HepG2 (cell line): ENCODE measurements around the gene ASTN2. TPM values are rescaled to one million over a fixed set of nuclear protein-coding genes. Genes with fewer than 3 reads are reported as not detected.

Source experiments
- AHR ChIP-seq: IDR thresholded peaks from 2 replicates; pipeline ENCODE4 v1.6.1; 2018; ENCODE audit warnings: missing genetic modification reagents, missing compliant biosample characterization
- CENPT ChIP-seq: sonication (generic); formaldehyde crosslinking; IDR thresholded peaks from 2 replicates; pipeline ENCODE4 v1.8.0; 2022; ENCODE audit warnings: low read depth, mild to moderate bottlenecking, moderate library complexity, missing genetic modification reagents
- DPF2 ChIP-seq: sonication (generic); formaldehyde crosslinking; IDR thresholded peaks from 2 replicates; pipeline ENCODE4 v1.4.0; 2020; ENCODE audit warnings: mild to moderate bottlenecking, low read depth, missing genetic modification reagents, borderline replicate concordance
- ETS1 ChIP-seq: sonication (generic); formaldehyde crosslinking; IDR thresholded peaks from 2 replicates; pipeline ENCODE4 v1.4.0; 2020; ENCODE audit warnings: missing genetic modification reagents
- FOXA1 ChIP-seq, 2 experiments: fragments of 450-650 bp in 1 of 2; sonication (generic) in 1 of 2; formaldehyde crosslinking in 1 of 2; IDR thresholded peaks; 2 replicates each; pipeline versions ENCODE4 v1.4.0 to v1.6.1; 2016 to 2020; ENCODE audit warnings: missing genetic modification reagents in 1 of 2
- GATAD2A ChIP-seq: IDR thresholded peaks from 2 replicates; pipeline ENCODE4 v1.6.1; 2016
- HDAC2 ChIP-seq: sonication (generic); formaldehyde crosslinking; IDR thresholded peaks from 2 replicates; pipeline ENCODE4 v1.4.0; 2020; ENCODE audit warnings: missing genetic modification reagents
- JDP2 ChIP-seq: sonication (generic); formaldehyde crosslinking; IDR thresholded peaks from 2 replicates; pipeline ENCODE4 v1.8.1; 2022; ENCODE audit warnings: missing genetic modification reagents, borderline replicate concordance
- KLF9 ChIP-seq: IDR thresholded peaks from 2 replicates; pipeline ENCODE4 v1.6.1; 2016; ENCODE audit warnings: low read depth
- LCORL ChIP-seq, 2 experiments: fragments of 450-650 bp in 1 of 2; sonication (generic) in 1 of 2; formaldehyde crosslinking in 1 of 2; IDR thresholded peaks; 2 replicates each; pipeline versions ENCODE4 v1.5.0 to v1.6.1; 2017 to 2020; ENCODE audit warnings: antibody characterized with exemption in 1 of 2, missing genetic modification reagents in 1 of 2
- PHF5A ChIP-seq: IDR thresholded peaks from one replicate; pipeline ENCODE4 v1.6.1; 2018; ENCODE audit warnings: low read depth, missing genetic modification reagents; ENCODE audit not compliant: unreplicated experiment
- SAP130 ChIP-seq: IDR thresholded peaks from 2 replicates; pipeline ENCODE4 v1.6.1; 2016; ENCODE audit warnings: low read depth
- THRA ChIP-seq: sonication (generic); formaldehyde crosslinking; IDR thresholded peaks from 2 replicates; pipeline ENCODE4 v1.4.0; 2020; ENCODE audit warnings: missing genetic modification reagents, borderline replicate concordance
- ZBTB39 ChIP-seq: sonication (generic); formaldehyde crosslinking; IDR thresholded peaks from 2 replicates; pipeline ENCODE4 v1.5.0; 2020; ENCODE audit warnings: missing genetic modification reagents
- ZNF101 ChIP-seq: sonication (generic); formaldehyde crosslinking; IDR thresholded peaks from 2 replicates; pipeline ENCODE4 v1.4.0; 2020; ENCODE audit warnings: mild to moderate bottlenecking, low read depth, missing genetic modification reagents, borderline replicate concordance
- ZNF331 ChIP-seq: sonication (generic); formaldehyde crosslinking; IDR thresholded peaks from 2 replicates; pipeline ENCODE4 v1.4.0; 2020; ENCODE audit warnings: missing genetic modification reagents
- ZNF513 ChIP-seq: sonication (generic); formaldehyde crosslinking; conservative IDR thresholded peaks from 2 replicates; pipeline ENCODE4 v1.5.0; 2020; ENCODE audit warnings: missing genetic modification reagents
- polyA plus RNA-seq, 8 experiments: library from polyadenylated mRNA; depleted of rRNA in 3 of 8; stranded (reverse) in 7 of 8; unstranded in 1 of 8; fragments of >200 nt; fragmentation: Illumina TruSeq in 4 of 8; extraction: Trizol in 4 of 8; gene quantifications; 2 replicates each; pipeline versions ENCODE4 v1.2.1 to v1.2.3, GENCODE V29; 2011 to 2016; ENCODE audit warnings: low read depth in 4 of 8, missing spikeins in 1 of 8, mixed read lengths in 1 of 8; ENCODE audit not compliant: insufficient read depth in 1 of 8
- total RNA-seq, 5 experiments: library from RNA; depleted of rRNA; stranded (reverse); fragments of >200 nt; fragmentation: Illumina TruSeq; extraction: Trizol; gene quantifications; 2 replicates each; pipeline ENCODE4 v1.2.3, GENCODE V29; 2016; ENCODE audit warnings: low read depth in 1 of 5
- TF ChIP-seq, protein P1 (sequence below): IDR thresholded peaks from 2 replicates; pipeline ENCODE4 v1.6.1; 2016; ENCODE audit warnings: low read depth
- TF ChIP-seq, protein P2 (sequence below): sonication (generic); formaldehyde crosslinking; IDR thresholded peaks from 2 replicates; pipeline ENCODE4 v1.5.0; 2020; ENCODE audit warnings: missing genetic modification reagents, mild to moderate bottlenecking, borderline replicate concordance

ASTN2 gene
- total and polyA plus RNA-seq, 2 of the 13 experiments (the other 11 are each of a cell fraction or from before 2014, with no cell fraction given) = 5.2 to 13.5 TPM

DNA sequence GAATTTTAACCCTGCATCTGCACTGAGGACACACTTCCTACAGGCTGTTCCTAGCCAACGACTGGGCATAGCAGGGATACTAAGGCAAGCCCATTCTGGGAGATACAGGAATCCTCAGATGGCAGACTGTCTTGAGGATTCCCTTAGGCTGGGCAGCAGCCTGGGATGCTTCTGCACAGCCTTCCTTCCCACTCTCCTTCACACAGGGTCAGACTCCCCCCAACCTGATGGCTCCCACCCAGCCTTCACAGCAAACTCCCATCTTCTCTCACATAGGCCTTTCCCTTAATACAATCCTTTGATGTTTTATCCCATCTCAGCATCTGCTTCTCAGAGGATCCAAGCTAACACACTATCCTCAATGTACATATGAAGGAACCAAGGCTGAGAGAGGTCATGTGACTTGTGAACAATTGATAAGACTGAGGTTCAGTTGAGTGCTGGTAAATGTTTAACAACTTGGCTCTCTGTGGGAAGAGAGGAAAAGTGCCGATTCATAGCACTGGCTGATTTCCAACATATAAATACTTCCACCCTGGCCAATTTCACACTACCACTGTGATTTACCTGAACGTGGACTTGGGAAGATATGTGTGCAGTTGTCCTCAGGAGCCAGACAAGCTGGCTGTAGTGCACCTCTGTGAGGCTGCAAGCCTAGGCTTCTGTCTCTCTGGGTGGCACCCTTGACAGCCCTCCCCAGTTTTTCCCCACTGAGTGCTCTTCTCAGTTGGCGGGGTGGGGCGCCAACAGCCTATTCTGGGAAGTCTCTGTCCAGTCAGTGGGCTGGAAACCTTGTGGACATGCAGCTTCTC, 848.0 kb downstream of the ASTN2 start (continued):
- TF ChIP-seq ZNF513 (CRISPR knock-in tag) = no peak
- no peak for TF ChIP-seq CENPT
- TF ChIP-seq, protein P1, sequence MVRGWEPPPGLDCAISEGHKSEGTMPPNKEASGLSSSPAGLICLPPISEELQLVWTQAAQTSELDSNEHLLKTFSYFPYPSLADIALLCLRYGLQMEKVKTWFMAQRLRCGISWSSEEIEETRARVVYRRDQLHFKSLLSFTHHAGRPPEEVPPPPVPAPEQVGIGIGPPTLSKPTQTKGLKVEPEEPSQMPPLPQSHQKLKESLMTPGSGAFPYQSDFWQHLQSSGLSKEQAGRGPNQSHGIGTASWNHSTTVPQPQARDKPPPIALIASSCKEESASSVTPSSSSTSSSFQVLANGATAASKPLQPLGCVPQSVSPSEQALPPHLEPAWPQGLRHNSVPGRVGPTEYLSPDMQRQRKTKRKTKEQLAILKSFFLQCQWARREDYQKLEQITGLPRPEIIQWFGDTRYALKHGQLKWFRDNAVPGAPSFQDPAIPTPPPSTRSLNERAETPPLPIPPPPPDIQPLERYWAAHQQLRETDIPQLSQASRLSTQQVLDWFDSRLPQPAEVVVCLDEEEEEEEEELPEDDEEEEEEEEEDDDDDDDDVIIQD (CRISPR knock-in tag) = peak; percentile 75; the same call in 1 of the 2 replicates
- no peak for TF ChIP-seq ZBTB39 (CRISPR knock-in tag)
- TF ChIP-seq LCORL (IDR thresholded peaks at IDR 0.05) = peak; percentile 13; the same call in 1 of the 2 replicates
- no peak for TF ChIP-seq LCORL (CRISPR knock-in tag; IDR thresholded peaks at IDR 0.05)
- TF ChIP-seq, protein P2, sequence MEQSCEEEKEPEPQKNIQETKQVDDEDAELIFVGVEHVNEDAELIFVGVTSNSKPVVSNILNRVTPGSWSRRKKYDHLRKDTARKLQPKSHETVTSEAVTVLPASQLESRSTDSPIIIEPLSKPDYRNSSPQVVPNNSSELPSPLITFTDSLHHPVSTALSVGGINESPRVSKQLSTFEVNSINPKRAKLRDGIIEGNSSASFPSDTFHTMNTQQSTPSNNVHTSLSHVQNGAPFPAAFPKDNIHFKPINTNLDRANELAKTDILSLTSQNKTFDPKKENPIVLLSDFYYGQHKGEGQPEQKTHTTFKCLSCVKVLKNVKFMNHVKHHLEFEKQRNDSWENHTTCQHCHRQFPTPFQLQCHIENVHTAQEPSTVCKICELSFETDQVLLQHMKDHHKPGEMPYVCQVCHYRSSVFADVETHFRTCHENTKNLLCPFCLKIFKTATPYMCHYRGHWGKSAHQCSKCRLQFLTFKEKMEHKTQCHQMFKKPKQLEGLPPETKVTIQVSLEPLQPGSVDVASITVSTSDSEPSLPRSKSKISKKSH (CRISPR knock-in tag) = no peak
- TF ChIP-seq THRA = no peak
- no peak for TF ChIP-seq AHR (CRISPR knock-in tag)
- TF ChIP-seq GATAD2A = peak; percentile 75
- TF ChIP-seq FOXA1 (IDR thresholded peaks at IDR 0.05) = no peak
- TF ChIP-seq FOXA1 (CRISPR knock-in tag; IDR thresholded peaks at IDR 0.05) = peak; percentile 81
- TF ChIP-seq JDP2 = no peak
- peak; percentile 22; the same call in 1 of the 2 replicates for TF ChIP-seq DPF2 (CRISPR knock-in tag)
- peak; percentile 37 for TF ChIP-seq PHF5A (CRISPR knock-in tag)
- no peak for TF ChIP-seq ZNF101 (CRISPR knock-in tag)
- peak; percentile 41; the same call in 1 of the 2 replicates for TF ChIP-seq HDAC2 (CRISPR knock-in tag)
- TF ChIP-seq ETS1 (CRISPR knock-in tag) = no peak
- TF ChIP-seq SAP130 (CRISPR knock-in tag) = peak; percentile 66
- no peak for TF ChIP-seq KLF9
- TF ChIP-seq ZNF331 (CRISPR knock-in tag) = peak; percentile 8; the same call in 1 of the 2 replicates
